HG02763 (cell line): Measurements from ENCODE around the gene ACACA.

Experiments
- ATAC-seq: cut with Tn5 transposase; IDR thresholded peaks from one replicate; pipeline ENCODE4 v1.9.1; 2021; ENCODE audit warnings: mild to moderate bottlenecking, moderate library complexity; ENCODE audit not compliant: unreplicated experiment

The ACACA gene

GRCh38 chr17:37137906-37138514, 268.6 kb downstream of the ACACA start:
- ATAC-seq, result no peak

GRCh38 chr17:37137070-37137610, 269.5 kb downstream of the ACACA start:
- no peak for ATAC-seq

- ATAC-seq, result no peak
Measured at GRCh38 chr17:37135576-37135975, 271.1 kb downstream of the ACACA start.

- no peak for ATAC-seq
Measured at GRCh38 chr17:37134050-37134449, 272.6 kb downstream of the ACACA start.

GRCh38 chr17:37133136-37133535, 273.5 kb downstream of the ACACA start:
- ATAC-seq, result no peak

- no peak for ATAC-seq
Measured at GRCh38 chr17:37131669-37132611, 274.7 kb downstream of the ACACA start.

GRCh38 chr17:37130984-37131446, 275.6 kb downstream of the ACACA start:
- ATAC-seq, result no peak

- no peak for ATAC-seq
Measured at GRCh38 chr17:37124821-37125173, 281.8 kb downstream of the ACACA start.

- ATAC-seq, result no peak
Measured at GRCh38 chr17:37123941-37124820, 282.5 kb downstream of the ACACA start.

GRCh38 chr17:37123386-37123785, 283.2 kb downstream of the ACACA start:
- ATAC-seq, result no peak

- no peak for ATAC-seq
Measured at GRCh38 chr17:37121616-37122015, 285.0 kb downstream of the ACACA start.

- ATAC-seq, result no peak
Measured at GRCh38 chr17:37118366-37119137, 288.1 kb downstream of the ACACA start.

GRCh38 chr17:37117373-37118142, 289.1 kb downstream of the ACACA start:
- ATAC-seq, result no peak

GRCh38 chr17:37116671-37117185, 289.9 kb downstream of the ACACA start:
- ATAC-seq, result no peak

- no peak for ATAC-seq
Measured at GRCh38 chr17:37111329-37111728, 295.3 kb downstream of the ACACA start.

GRCh38 chr17:37110746-37111145, 295.9 kb downstream of the ACACA start:
- ATAC-seq, result no peak

- no peak for ATAC-seq
Measured at GRCh38 chr17:37109731-37110710, 296.6 kb downstream of the ACACA start.

GRCh38 chr17:37109106-37109505, 297.5 kb downstream of the ACACA start:
- no peak for ATAC-seq
